Stimulated activated CD4-positive, alpha-beta T cell treated with anti-CD3 and anti-CD28 coated beads, Interleukin-1b, Interleukin-23, amount 100 ng/mL, for 48 hours (primary cell): ENCODE data around the gene ZRANB3.

Experiments used
- DNase-seq: peaks from one replicate; pipeline ENCODE4 v3.0.0-alpha.2; 2020

ZRANB3 gene

GRCh38 chr2:135246711-135247270 lies 284.2 kb downstream of the ZRANB3 start:
- no peak for DNase-seq

- peak; percentile 22 for DNase-seq
Measured at GRCh38 chr2:135245071-135245470, 285.9 kb downstream of the ZRANB3 start.

- no peak for DNase-seq
Measured at GRCh38 chr2:135238651-135239050, 292.4 kb downstream of the ZRANB3 start.

- DNase-seq: no peak
Measured at GRCh38 chr2:135230150-135230549, 300.9 kb downstream of the ZRANB3 start.

GRCh38 chr2:135227386-135227785 lies 303.6 kb downstream of the ZRANB3 start:
- no peak for DNase-seq

GRCh38 chr2:135226961-135227360 lies 304.1 kb downstream of the ZRANB3 start:
- no peak for DNase-seq

GRCh38 chr2:135225781-135226180 lies 305.2 kb downstream of the ZRANB3 start:
- DNase-seq: no peak

- DNase-seq: no peak
Measured at GRCh38 chr2:135219226-135219625, 311.8 kb downstream of the ZRANB3 start.

GRCh38 chr2:135218426-135218825 lies 312.6 kb downstream of the ZRANB3 start:
- DNase-seq: no peak

- no peak for DNase-seq
Measured at GRCh38 chr2:135212757-135213156, 318.3 kb downstream of the ZRANB3 start.

- no peak for DNase-seq
Measured at GRCh38 chr2:135208016-135208415, 323.0 kb downstream of the ZRANB3 start.

GRCh38 chr2:135203944-135204343 lies 327.1 kb downstream of the ZRANB3 start:
- no peak for DNase-seq

- no peak for DNase-seq
Measured at GRCh38 chr2:135202751-135203150, 328.3 kb downstream of the ZRANB3 start.

GRCh38 chr2:135198481-135198880 lies 332.5 kb downstream of the ZRANB3 start:
- no peak for DNase-seq

GRCh38 chr2:135190799-135191198 lies 340.2 kb downstream of the ZRANB3 start:
- DNase-seq: no peak

- no peak for DNase-seq
Measured at GRCh38 chr2:135189148-135189547, 341.9 kb downstream of the ZRANB3 start.

GRCh38 chr2:135187270-135187669 lies 343.7 kb downstream of the ZRANB3 start:
- no peak for DNase-seq

- DNase-seq: no peak
Measured at GRCh38 chr2:135186054-135186453, 345.0 kb downstream of the ZRANB3 start.

GRCh38 chr2:135183822-135184221 lies 347.2 kb downstream of the ZRANB3 start:
- DNase-seq: no peak

- no peak for DNase-seq
Measured at GRCh38 chr2:135182601-135183000, 348.4 kb downstream of the ZRANB3 start.

- no peak for DNase-seq
Measured at GRCh38 chr2:135182190-135182589, 348.8 kb downstream of the ZRANB3 start.

GRCh38 chr2:135179689-135180088 lies 351.3 kb downstream of the ZRANB3 start:
- DNase-seq: no peak

GRCh38 chr2:135175177-135175576 lies 355.8 kb downstream of the ZRANB3 start:
- DNase-seq: no peak

- DNase-seq: no peak
Measured at GRCh38 chr2:135174810-135175093, 356.3 kb downstream of the ZRANB3 start.

GRCh38 chr2:135174049-135174809 lies 356.8 kb downstream of the ZRANB3 start:
- DNase-seq: no peak
